Kidney tubule cell (primary cell): ENCODE results near the gene ZNF428.
"Not testable (repeated sequence)": the region's sequence is repeated elsewhere in the genome, so short reads cannot be mapped to it uniquely, and the experiment has no call there.

Experiments used
- DNase-seq: peaks from one replicate; pipeline ENCODE4 v3.0.0-alpha.2; 2018; ENCODE audit warnings: low spot score

The ZNF428 gene

DNA sequence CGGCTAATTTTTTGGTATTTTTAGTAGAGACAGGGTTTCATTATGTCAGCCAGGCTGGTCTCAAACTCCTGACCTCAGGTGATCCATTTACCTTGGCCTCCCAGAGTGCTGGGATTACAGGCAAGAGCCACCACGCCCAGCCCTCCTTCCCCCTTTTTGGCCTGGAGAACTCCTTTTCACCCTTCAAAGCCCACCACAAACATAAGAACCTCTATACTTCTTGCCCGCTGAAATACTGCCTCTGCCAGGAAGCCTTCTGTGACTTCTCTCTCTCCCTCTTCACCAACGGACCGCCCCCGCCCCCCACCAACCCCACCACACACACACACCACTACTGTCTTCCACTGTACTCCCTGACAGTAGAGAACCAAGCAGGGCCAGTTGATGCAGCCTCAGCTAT lies 2.5 kb downstream of the ZNF428 start:
- no peak for DNase-seq

DNA sequence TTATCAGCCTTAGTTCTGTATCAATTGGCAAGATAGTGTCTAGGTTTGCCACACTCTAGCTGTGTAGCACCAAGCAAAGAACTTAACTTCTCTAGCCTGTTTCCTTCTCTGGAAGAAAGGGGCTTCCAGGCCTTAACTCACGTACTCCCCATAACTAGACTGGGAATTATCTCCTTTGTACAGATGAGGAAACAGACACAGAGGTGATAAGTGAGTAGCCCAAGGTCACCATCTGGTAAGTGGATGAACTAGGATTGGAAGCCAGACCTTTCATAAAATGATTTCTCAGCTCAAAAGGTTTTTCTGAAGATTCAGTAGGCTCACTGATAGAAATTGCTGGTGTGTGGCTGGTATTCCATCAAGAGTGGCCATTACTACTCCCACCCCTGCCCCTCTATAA lies 3.1 kb downstream of the ZNF428 start:
- DNase-seq: no peak

DNA sequence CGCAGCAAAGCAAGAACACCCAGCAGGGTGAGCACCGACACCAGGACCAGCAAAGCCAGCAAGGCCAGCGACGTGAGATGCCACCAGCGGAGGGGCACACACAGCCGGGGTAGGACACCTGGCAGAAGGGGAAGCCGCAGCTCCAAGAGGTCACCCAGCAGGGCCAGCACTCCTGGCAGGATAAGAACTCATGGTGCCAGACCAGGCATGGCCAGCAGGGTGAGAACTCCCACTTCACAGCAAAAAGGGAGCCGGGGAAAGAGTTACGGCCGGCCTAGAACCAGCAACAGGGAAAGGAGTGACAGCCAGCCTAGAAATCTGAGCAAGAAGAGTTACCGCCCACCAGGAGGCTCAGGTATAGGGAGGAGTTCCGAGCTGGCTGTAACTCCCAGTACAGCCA lies 7.1 kb downstream of the ZNF428 start:
- no peak for DNase-seq

DNA sequence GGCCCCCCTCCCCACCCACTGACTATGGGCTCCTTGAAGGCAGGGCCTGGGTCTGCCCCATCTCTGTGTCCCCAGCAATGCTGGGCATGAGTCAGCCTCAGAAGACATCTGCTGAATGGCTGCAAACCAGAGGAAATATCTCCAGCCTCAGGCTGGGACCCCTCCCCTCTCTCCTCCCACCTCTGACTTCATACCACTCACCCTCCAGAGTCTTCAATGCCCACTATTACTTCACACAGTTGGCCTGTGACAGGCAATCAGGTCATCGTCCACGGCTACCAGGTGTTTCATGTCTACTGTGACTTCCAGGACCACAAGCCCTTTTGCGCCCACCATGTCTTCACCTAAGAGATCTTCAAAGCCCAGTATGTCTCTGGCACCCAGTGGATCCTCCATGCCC lies 7.6 kb downstream of the ZNF428 start, which contains the start of gene SRRM5:
SRRM5 (plus strand) TSS at position 301 of the 400 bp plus-strand sequence; CDS start at position 335, 34 bp downstream.
- no peak for DNase-seq

DNA sequence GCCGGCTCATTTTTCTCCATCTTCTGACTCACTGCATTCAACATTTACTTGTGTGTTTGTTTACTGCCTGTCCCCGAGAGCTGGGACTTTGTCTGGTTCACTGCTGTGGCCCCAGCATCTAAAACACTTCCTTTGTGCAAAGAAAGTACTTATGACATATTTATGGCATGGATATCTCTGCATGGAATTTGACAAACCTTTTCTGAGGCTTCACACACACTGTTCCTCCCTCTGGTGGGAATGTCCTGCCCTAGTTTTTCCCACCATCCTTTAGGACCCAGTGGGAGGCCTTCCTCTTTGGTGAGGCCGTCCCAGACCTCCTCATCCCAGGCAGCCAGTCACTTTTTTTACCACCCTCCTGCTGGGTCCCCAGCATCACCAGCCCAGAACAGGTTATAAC lies 8.9 kb downstream of the ZNF428 start:
- DNase-seq: no peak

DNA sequence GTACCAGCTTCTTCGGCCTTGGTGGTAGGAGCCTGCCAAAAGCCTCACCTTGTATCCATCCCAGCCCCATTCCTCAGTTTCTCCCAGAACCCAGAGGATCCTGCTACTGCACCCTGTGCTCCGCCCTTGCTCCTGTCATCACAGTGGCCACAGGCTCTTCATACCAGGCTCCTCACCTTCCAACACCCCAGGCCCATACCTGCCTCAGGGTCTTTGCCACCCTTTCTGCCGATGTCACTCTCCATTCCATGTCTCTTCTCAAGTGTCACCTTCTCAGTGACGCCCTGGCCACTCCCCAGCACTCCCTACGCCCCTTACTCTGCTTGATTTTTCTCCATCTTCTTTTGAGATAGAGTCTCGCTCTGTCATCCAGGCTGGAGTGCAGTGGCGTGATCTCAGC lies 9.6 kb downstream of the ZNF428 start:
- DNase-seq: no peak

DNA sequence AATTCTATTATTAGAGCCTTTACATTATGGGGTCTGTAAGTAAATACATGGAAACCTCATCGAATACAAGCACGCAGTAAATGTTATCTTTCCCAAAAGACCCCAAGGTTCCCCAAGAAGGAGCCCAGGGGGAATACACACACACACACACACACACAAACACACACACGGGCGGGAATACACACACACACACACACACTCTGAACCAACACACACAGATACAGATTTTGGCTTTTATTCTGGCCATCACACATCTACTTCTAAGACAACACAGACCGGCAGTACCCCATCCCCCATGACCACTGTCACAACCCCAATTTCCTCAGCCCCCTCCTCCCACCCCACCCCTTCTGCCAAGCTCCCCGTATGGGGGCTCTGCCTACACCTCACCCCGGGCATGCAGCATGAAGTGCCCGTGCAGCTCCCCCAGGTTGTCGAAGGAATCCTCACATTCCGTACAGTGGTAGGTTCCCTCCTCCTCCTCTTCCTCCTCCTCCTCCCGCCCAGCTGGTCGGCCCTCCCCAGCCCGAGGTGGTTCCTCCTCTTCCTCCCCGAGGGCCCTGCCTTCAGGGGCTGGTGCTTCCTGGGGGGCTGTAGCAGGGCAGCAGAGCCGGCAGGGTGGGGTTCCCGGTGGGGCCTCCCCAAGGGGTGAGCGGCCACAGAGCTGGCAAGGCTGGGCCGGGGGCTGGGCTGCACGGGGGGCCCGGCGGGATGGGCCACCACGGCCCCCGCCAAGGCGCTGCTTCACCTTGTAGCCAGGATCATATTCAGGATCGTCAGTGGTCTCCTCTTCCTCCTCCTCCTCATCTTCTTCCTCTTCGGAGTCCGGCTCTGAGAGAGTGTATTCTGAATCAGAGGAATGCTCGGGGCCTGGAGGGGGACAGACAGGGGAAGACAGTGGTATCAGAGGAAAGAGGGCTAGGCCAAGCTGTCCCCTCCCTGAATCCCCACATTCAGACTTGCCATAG lies 11.9 kb downstream of the ZNF428 start:
- no peak for DNase-seq

DNA sequence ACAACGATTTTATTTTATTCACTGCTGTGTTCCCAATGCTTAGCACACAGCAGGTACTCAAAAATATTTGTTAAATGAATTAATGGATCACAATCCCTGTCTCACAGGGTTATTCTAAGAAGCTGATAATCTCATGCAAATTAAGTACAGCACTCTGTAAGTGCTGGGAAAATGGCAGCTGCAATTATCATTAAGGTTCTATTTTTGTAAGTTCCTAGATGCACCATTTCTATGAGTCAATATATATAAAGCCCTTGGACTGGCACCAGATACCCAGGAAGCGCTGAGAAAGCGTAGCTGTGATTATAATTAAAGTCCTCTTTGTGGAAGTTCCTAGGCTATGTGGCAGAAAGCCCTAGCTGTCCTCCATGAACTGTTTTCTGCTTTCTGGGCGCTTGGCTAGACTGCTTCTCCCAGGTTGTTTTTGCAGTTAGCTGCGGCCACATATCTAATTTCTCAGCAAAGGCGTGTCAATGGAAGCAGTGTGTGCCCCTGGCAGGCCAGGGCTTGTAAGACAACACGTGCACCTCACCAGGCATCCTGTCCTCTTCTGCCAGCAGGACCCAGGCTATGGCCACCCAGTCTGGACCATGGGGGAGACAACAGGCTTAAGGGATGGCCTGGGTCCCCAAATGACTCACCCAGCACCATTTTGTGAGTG lies 12.7 kb downstream of the ZNF428 start:
- no peak for DNase-seq

DNA sequence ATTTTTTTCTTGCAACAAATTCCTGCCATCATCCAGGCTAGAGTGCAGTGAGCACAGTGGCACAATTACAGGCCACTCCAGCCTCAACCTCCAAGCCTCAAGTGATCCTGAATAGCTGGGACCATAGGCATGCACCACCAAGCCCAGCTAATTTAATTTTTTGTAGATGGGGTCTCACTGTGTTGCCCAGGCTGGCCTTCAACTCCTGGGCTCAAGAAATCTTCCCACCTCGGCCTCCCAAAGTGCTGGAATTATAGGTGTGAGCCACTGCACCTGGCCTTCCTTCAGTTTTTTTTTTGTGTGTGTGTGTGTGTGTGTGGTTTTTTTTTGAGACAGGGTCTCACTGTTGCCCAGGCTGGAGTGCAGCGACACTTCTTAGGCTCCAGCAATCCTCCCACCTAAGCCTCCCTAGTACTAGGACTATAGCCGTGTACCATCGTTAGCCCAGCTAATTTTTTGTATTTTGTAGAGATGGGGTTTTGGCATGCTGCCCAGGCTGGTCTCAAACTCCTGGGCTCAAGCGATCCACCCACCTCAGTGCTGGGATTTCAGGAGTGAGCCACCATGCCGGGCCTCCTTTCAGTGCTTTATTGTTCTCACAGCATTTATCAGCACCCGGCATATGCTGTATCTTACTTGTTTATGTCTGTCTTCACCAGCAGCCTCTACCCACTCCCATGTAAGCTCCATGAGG lies 13.4 kb downstream of the ZNF428 start:
- no peak for DNase-seq

DNA sequence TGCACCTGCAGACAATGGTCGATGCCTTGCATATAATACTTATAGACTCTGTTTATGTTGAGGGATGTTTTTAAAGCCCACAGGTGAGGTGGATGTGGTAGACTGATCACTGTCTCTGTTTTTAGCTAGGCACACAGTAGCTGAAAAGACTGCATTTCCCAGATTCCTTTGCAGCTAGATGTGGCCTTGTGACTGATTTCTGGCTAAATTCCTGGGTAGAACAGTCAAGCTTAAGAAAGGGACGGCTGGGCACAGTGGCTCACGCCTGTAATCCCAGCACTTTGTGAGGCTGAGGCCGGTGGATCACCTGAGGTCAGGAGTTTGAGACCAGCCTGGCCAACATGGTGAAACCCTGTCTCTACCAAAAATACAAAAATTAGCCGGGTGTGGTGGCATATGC lies 19.1 kb downstream of the ZNF428 start:
- not testable (repeated sequence) for DNase-seq

DNA sequence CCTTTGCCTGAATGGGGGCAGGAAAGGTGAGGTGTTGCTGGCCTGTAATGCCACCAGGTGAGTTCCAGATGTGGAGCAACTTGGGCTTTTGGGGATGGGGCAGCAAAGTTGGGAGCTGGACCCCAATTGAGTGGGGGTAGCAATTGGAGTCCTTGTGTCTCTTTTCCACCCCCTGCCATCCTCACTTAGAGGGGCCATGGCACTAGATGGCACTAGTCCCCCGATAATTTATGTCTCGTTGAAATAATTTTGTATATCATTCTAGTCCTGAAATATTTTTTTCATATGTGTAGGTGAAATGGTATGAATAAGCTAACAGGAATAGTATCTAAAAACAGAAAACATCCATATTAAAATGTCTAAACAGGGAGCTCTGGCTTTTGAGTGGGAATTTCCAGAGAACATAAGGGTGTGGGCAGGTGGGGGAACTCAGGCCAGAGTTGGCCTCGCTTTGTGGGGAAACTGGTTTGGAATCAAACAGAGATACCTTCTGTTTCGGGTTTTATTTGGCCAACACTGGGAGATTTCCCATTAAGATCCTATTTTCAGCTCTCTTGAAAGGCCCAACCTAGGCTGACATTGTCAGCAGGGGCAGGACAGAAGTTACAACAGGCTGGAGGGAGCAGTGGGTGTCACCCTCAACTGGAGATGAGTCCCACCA lies 19.7 kb downstream of the ZNF428 start:
- DNase-seq: no peak

DNA sequence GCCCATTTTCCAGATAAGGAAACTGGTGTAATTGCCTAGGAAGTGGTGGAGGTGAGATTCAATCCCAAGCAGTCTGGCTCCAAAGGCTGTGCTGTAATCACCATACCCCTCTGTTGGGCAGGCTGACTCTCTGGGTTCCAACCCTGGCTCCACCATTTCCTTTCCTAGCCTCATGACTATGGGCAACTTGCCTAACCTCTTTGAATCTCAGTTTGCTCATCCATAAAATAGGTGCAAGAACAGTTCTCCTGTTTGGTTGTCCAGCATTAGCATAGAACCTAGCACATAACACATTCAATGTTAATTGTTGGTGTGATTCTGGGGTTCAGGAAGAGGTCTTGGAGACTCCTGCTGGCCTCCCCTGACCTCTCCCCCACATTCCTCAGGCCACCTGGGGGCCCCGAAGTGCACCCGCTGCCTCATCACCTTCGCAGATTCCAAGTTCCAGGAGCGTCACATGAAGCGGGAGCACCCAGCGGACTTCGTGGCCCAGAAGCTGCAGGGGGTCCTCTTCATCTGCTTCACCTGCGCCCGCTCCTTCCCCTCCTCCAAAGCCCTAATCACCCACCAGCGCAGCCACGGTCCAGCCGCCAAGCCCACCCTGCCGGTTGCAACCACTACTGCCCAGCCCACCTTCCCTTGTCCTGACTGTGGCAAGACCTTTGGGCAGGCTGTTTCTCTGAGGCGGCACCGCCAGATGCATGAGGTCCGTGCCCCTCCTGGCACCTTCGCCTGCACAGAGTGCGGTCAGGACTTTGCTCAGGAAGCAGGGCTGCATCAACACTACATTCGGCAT lies 20.8 kb downstream of the ZNF428 start:
- no peak for DNase-seq

DNA sequence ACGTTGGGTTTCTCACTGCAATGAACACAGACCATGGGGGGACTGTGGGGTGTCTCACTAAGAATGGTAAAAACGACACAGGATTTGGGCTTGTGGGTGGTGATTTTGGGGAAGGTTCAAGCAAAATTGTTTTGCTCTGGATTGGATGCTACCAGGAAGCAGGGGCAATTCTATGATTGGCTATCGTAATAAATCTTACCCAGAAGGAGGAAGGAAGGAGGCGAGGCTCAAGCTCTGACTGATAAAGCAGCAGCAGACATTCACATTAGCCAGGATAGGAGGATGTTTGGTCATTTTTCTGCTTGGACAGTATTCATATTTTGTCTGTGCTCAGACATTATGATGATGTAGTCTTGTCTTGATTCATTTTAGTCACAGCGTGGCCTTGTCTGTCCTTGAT lies 21.6 kb downstream of the ZNF428 start:
- DNase-seq: no peak

DNA sequence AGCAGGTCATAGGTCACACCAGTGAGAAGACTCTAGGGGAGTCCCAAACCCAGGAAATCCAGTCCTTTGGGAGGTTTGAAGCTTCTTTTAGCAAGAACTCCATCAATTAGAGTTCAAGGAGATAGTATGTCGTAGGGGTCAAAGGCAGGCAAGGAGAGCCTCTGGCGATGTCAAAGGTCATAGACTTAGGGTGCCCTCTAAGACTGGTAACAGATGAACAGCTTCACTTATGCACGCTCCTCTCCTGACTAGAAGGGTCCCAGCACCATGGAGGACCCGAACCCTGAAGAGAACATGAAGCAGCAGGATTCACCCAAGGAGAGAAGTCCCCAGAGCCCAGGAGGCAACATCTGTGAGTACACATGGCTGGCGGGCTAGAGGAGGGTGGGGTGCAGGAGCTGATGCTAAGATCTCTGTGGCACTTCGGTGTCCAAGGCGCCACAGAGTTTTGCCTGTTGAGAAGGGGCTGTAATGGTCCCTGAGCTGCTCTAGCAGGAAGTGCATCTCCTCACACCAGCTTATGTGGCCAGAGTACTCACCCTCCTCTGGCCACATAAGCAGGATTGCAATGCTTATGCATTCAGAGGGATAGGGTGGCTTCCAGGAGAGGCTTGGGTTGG lies 22.5 kb downstream of the ZNF428 start:
- DNase-seq: peak; percentile 17

DNA sequence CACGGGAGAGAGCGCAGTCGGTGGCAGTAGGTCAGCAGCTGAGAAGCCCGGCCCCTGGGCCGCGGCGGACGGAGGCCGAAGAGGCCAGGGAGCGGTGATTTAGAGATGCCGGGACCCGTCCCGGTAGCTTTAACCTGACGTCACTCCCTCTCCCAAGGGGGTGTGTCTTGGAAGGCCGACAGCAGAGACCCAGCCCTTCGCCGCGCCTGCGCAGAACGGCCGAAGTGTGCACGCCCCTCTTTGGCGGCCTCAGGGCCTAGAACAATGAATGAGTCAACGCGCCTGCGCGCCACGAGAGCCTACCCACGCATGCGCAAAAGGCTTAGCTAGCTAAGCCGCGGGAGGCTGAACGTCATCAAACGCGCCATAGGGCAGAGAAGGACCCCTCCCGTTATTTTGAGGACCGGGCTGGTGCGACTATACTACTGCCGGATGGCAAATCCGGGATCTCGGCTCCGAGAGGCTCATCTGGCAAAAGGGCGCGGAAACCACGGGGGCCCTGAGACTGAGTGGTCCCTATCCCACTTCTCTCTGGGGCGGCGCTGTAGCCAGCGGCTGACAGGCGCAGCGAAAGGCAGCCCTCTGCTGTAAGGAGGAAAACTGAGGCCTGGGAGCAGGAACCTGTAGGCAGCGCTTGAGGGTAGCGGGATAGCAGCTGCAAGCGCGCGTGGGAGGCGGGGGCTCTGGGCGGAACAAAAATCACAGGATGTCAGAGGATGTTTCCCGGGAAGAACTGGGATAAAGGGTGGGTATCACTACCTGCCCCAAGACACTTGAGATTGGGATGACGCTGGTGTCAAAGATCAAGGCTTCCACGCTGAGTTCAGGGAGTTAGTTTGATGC lies 23.2 kb downstream of the ZNF428 start, which contains the start of the genes IRGQ and ZNF576:
IRGQ (minus strand) TSS at position 136 of the 843 bp plus-strand sequence. CDS start 796 bp downstream, outside the sequence.
ZNF576 (plus strand) TSS at position 597 of the 843 bp plus-strand sequence. CDS start 514 bp downstream, outside the sequence.
- DNase-seq: peak; percentile 100

DNA sequence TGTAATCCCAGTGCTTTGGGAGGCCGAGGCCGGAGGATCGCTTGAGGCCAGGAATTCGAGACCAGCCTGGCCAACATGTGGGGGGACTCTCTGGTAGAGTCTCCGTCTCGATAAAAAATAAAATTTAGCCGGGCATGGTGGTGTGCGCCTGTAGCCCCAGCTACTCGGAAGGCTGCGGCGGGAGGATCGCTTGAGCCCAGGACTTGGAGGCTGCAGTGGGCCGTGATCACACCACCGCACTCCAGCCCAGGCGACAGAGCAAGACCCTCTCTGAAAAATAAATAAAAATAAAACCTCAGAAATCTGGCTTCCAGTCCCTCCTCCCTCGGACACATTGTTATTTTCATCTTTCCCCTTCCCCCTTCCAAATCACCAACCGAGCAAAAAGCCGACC lies 23.8 kb downstream of the ZNF428 start:
- DNase-seq: no peak

DNA sequence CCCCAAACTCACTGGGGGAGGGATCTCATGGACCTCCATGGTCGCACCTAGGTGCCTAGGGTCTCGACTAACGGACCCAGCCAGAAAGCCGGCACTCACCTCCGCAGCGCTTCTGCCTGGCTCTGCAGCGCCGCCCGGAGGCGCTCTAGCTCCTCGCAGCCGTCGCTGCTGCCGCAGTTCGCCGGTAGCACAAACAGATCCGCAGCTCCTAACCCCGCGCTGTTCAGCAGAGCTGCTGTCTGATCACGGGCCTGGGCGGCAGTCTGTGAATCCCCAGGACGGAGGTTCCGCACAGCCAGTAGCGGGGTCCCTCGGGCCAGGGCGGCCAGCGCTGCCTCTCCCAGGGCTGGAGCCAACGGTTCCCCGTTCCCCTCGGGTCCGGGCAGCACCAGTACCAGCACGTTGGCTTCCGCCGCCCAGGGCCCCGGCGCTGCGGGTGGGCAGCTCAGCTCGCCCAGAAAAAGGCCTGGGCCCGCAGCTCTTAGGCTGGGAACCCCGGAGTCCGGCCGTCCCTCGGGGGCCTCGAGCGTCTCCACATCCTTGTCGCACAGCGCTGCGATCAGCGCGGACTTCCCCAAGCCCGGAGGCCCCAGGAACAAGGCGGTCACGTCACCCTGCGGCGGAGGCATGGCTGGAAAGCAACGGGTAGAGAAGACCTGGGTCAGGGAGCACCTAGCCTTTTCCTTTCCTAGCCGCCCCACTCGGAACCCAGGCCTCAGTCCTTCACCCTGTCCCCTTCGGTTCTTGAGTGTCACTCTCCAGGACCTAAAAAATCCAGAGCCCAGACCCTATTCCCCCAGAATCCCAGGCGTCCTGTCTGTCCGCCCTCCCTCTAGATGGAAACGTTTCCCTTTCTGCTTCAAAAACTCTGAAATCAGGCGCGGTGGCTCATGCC lies 24.5 kb downstream of the ZNF428 start:
- DNase-seq: peak; percentile 75

DNA sequence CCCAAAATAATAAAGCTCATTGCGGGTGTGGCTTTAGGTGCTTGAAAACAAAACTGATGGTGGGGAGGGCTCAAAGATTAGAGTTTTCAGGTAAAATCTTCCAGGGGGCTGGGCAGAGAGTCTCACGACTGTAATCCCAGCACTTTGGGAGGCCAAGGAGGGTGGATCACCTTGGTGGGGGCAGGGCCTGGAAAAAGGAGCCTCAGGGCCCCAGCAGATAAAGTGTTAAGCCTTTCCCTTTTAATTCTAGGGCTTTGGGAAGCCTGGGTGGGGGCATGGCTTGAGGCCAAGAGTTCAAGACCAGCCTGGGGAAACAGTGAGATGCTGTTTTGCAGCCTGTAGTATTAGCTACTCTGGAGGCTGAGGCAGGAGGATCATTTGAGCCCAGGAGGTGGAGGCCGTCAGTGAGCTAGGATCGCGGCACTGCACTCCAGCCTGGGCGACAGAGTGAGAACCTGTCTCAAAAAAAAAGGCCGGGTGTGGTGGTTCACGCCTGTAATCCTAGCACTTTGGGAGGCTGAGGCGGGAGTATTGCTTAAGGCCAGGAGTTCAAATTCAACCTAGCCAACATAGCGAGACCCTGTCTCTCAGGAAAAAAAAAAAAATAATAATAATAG lies 25.2 kb downstream of the ZNF428 start:
- no peak for DNase-seq
